ENCODE measurements around the gene ZNF394.

Gene ZNF394

DNA sequence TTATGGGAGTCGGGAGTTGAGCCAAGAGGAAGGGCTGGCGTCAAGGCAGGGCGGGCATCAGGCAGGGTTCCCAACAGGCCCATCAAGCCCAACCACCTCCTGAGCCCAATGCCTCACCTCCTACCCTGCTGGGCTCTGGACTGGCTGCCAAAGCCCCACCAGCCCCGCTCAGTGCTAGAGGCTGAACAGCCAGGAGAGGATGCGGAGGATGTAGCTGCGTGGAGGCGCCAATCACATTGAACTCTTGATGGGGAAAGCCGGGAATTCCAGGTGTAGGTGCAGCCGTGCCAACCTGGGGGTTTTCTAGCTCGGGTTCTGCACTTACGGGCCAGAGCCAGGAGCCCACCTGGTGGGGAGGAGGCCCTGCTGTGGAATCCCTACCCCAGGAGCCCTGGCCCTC lies 47.0 kb downstream of the ZNF394 start:
- DNase-seq (ENCODE audit: insufficient read length, low spot score) (no peak), FAIRE-seq (no peak)

GRCh38 chr7:99452541-99452940 lies 47.5 kb downstream of the ZNF394 start:
- DNase-seq (ENCODE audit: insufficient read length, low spot score) (no peak), FAIRE-seq (no peak)

- FAIRE-seq = no peak
- no peak for DNase-seq (ENCODE audit: insufficient read length, low spot score)
Observed at GRCh38 chr7:99451936-99452335, 48.1 kb downstream of the ZNF394 start.

- no peak for FAIRE-seq
- no peak for DNase-seq (ENCODE audit: insufficient read length, low spot score)
Observed at GRCh38 chr7:99449326-99449725, 50.8 kb downstream of the ZNF394 start.

- FAIRE-seq (no peak), DNase-seq (ENCODE audit: insufficient read length, low spot score) (no peak)
Observed at GRCh38 chr7:99448855-99449254, 51.2 kb downstream of the ZNF394 start.

DNA sequence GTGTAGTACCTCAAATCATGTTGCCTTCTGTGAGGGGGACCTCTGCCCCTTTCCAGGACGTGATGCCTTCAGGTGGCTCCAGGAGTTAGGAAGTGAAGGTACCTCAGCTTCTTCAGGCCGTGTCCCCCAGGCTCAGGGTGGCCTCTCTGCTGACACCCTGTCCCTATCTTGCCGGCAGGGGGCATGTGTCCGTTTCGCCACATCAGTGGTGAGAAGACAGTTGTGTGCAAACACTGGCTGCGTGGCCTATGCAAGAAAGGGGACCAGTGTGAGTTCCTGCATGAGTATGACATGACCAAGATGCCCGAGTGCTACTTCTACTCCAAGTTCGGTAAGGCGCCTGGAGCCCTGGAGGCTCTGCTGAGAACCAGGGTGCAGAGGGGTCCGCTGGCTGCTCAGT lies 52.1 kb downstream of the ZNF394 start:
- FAIRE-seq = no peak

DNA sequence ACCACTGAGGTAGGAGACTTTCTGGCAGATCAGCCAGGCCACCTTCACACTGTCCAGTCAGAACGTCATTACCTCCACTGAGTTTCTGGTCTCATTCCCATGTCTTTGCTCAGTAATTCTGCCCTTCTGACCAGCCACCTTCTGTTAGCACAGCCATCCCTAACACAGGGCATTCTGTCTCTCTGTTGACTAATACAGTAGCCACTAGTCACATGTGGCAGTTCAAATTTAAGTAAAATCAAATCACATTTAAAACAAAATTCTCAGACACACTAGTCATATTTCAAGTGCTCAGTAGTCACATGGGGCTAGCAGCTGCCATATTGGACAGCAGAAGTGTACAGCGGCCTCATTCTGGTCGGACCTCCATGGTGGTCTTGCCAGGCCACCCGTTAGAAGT lies 54.0 kb downstream of the ZNF394 start:
- FAIRE-seq = no peak
- DNase-seq (ENCODE audit: insufficient read length, low spot score) = no peak

More for the DNA sequence above, 52.1 kb downstream of the ZNF394 start:
- DNase-seq (ENCODE audit: insufficient read length, low spot score) = no peak
